ENCODE measurements around the gene NSUN4.
"Not testable (repeated sequence)": the region's sequence is repeated elsewhere in the genome, so short reads cannot be mapped to it uniquely, and the experiment has no call there.

DNA sequence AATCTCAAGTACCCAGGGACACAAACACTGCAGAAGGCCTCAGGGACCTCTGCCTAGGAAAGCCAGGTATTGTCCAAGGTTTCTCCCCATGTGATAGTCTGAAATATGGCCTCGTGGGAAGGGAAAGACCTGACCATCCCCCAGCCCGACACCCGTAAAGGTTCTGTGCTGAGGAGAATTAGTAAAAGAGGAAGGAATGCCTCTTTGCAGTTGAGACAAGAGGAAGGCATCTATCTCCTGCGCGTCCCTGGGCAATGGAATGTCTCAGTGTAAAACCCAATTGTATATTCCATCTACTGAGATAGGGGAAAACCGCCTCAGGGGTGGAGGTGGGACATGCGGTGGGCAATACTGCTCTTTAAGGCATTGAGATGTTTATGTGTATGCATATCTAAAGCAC, 10.8 kb upstream of the NSUN4 start:
- TF ChIP-seq, protein P1, sequence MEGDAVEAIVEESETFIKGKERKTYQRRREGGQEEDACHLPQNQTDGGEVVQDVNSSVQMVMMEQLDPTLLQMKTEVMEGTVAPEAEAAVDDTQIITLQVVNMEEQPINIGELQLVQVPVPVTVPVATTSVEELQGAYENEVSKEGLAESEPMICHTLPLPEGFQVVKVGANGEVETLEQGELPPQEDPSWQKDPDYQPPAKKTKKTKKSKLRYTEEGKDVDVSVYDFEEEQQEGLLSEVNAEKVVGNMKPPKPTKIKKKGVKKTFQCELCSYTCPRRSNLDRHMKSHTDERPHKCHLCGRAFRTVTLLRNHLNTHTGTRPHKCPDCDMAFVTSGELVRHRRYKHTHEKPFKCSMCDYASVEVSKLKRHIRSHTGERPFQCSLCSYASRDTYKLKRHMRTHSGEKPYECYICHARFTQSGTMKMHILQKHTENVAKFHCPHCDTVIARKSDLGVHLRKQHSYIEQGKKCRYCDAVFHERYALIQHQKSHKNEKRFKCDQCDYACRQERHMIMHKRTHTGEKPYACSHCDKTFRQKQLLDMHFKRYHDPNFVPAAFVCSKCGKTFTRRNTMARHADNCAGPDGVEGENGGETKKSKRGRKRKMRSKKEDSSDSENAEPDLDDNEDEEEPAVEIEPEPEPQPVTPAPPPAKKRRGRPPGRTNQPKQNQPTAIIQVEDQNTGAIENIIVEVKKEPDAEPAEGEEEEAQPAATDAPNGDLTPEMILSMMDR (conservative IDR thresholded peaks at IDR 0.05; ENCODE audit: low read length): not testable (repeated sequence)
- not testable (repeated sequence) for TF ChIP-seq EZH2phosphoT487 (IDR thresholded peaks at IDR 0.05; ENCODE audit: borderline replicate concordance)

Data from Loucy (cell line).